Activated CD8-positive, alpha-beta memory T cell treated with anti-CD3 and anti-CD28 coated beads, Interleukin-2, amount 50 U/mL, for 1 hour (primary cell): Measurements from ENCODE around the gene SANBR.

Experiments
- DNase-seq: peaks from one replicate; pipeline ENCODE4 v3.0.0-alpha.2; 2020; ENCODE audit errors: extremely low read depth

The SANBR gene

GRCh38 chr2:61090386-61090921 lies 24.8 kb downstream of the SANBR start:
- no peak for DNase-seq

GRCh38 chr2:61091485-61091884 lies 25.8 kb downstream of the SANBR start:
- DNase-seq: no peak

GRCh38 chr2:61096438-61096837 lies 30.8 kb downstream of the SANBR start:
- DNase-seq: no peak

- DNase-seq: no peak
Observed at GRCh38 chr2:61100801-61101200, 35.1 kb downstream of the SANBR start.

- no peak for DNase-seq
Observed at GRCh38 chr2:61109291-61109690, 43.6 kb downstream of the SANBR start.

GRCh38 chr2:61111708-61112107 lies 46.0 kb downstream of the SANBR start:
- no peak for DNase-seq

- DNase-seq: no peak
Observed at GRCh38 chr2:61114147-61114546, 48.5 kb downstream of the SANBR start.
